Occipital lobe (tissue), 2 donors: ENCODE measurements around the gene GALNT10. TPM values are rescaled to one million over a fixed set of nuclear protein-coding genes. Genes with fewer than 3 reads are reported as not detected.
"Not testable (repeated sequence)": the region's sequence is repeated elsewhere in the genome, so short reads cannot be mapped to it uniquely, and the experiment has no call there.

ENCODE experiments used
- DNase-seq: peaks from one replicate; lab custom pipeline; 2025; lab: John Stamatoyannopoulos, UW
- total RNA-seq: library from RNA; depleted of rRNA; stranded (reverse); fragments of >200 nt; gene quantifications from one replicate; pipeline ENCODE4 v1.2.3, GENCODE V29; 2014

GALNT10 gene
- total RNA-seq, 1 donor from 2014 or later: 10.1 TPM

- no peak for DNase-seq
Measured at GRCh38 chr5:154351141-154351540, 160.6 kb downstream of the GALNT10 start.

DNA sequence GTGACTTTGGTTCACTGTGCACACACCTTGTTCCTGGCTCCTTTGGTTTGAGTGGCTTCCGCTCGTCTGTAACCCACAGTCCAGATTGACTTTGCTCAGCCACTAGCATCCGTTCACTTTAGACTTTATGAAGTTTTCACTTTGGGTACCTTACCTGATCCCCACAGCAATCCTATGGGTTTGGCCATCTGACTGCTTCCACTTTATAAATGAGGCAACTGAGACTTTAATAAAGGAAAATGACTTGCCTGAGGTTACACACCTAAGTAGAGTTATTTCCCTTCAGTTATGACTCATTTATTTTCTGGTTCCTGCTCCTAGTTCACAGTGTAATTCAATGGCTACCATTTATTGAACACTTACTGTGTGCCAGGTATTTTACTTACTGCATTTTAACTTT is 161.0 kb downstream of the GALNT10 start:
- DNase-seq: no peak

GRCh38 chr5:154352960-154353548 is 162.5 kb downstream of the GALNT10 start:
- DNase-seq: no peak

- DNase-seq: no peak
Measured at GRCh38 chr5:154355129-154355611, 164.6 kb downstream of the GALNT10 start.

- no peak for DNase-seq
Measured at GRCh38 chr5:154356020-154356655, 165.6 kb downstream of the GALNT10 start.

DNA sequence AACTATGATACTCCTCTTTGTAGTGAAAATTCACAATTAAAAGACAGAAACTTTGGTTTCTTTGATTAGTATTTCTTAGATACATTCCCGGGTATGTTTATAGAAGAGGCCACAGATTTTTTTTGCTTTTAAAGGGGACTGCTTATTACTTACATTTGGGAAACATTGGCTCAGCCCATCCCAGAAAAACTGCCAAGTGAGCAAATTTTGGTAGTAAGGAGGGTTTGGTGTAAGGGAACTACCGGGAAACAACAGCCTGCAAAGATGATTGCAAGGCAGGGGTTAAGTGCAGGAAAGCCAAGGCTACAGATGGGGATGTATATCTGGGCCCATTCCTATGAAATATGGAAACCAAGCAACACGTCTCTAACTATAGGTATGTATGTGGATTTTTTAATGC is 166.4 kb downstream of the GALNT10 start:
- DNase-seq: no peak

DNA sequence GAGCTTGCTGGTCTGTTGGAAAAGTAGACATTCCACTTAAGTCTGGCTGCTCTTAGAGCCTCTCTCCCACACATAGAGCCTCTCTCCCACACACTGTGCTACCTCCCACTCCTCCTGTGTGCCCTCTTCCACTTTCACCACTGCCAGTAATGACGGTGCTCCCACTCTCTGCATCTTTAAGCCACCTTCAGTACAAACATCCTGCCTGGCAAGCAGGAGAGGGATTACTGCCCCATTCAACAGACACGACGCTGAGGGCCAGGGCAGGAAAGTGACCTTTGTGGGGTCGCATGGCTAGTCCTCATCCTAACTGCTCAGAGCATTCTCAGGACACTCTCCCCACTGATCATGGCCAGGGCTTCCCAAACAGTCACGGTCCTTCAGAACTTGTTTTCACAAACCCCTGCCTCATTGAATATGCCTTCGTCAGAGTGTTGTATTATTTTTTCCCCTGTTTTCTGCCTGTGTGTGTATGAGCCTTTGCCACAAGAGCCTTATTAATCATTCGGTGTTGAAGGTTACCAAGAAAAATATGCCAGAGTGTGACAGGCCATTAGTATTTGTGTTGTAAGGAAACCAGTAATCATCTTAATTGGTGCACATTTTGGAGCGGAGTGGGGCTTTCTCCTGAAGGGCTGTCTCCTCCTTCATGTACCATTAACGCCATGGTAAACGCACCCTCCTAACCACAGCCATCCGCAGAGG is 168.1 kb downstream of the GALNT10 start:
- DNase-seq: no peak

DNA sequence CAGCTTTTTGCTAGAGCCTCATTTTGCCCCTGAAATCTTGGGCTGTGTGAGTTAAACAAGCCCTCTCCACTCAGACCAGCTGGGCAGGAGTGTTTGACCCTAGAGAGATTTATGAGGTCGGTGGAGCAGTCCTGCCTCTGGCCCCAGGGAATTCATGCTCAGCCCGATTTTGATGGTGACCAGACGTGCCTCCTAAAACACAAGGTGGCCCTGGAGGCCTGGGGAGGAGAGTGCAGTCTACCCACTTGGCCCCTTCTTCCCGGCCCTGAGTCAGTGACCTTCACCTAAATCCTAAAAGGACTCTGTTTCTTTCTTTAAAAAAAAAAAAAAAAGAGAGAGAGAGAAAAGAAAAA is 168.7 kb downstream of the GALNT10 start:
- DNase-seq: no peak

GRCh38 chr5:154360241-154360640 is 169.7 kb downstream of the GALNT10 start:
- not testable (repeated sequence) for DNase-seq

DNA sequence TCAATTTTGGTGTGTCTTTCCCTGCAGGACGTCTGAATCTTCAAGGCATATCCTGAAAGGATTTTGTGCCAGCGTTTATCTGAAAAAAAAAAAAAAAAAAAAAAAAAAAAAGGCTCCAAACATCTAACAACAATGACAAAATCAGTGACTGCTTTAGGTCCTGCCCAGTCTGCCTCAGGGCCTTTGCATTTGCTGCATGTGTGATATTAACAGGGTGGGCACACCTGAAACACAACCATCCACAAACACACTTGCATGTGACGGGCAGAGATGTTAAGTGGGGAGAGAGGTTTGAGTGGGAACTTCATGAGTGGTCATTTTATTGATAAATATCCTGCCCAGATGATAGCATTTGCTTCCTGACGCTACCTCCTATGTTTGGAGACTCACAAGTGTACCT is 172.9 kb downstream of the GALNT10 start:
- no peak for DNase-seq

DNA sequence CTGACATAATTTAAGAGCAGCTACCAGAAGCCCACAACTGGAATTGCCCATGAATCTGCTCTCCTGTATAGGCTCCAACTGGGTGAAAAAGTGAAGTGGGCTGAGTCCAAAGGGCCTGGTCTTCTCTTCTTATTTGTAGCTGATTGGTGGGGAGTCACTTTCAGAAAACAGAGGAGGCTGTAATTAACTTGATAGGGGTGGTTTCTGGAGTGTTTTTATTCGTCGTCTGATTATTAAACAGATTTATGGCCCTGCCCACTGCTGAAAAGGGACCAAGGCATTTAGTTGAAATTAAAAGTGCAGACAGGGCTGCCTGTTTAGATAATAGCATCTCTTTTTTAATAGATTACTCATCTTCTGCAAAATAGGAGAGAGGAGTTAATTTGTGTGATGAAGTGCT is 174.2 kb downstream of the GALNT10 start:
- no peak for DNase-seq

DNA sequence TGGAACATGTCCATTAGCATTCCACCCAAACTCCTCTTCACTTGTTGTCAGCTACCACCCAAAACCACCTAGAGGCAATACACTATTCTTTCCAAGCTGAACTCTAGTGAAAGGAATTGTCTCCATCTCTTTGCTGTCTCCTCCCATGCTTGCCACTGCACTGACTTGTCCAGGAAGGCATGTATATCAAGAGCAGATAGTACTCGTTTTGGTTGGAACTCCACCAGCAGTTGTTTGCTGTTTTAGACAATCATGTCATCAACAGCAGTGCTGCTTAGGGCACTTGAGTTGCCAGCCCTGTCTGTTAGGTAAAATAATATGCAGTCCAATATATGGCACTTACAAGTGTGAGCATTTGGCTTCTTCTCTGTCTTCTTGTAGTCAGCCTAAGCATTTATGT is 175.3 kb downstream of the GALNT10 start:
- no peak for DNase-seq

- no peak for DNase-seq
Measured at GRCh38 chr5:154366353-154366752, 175.8 kb downstream of the GALNT10 start.

- DNase-seq: no peak
Measured at GRCh38 chr5:154367101-154367500, 176.6 kb downstream of the GALNT10 start.

DNA sequence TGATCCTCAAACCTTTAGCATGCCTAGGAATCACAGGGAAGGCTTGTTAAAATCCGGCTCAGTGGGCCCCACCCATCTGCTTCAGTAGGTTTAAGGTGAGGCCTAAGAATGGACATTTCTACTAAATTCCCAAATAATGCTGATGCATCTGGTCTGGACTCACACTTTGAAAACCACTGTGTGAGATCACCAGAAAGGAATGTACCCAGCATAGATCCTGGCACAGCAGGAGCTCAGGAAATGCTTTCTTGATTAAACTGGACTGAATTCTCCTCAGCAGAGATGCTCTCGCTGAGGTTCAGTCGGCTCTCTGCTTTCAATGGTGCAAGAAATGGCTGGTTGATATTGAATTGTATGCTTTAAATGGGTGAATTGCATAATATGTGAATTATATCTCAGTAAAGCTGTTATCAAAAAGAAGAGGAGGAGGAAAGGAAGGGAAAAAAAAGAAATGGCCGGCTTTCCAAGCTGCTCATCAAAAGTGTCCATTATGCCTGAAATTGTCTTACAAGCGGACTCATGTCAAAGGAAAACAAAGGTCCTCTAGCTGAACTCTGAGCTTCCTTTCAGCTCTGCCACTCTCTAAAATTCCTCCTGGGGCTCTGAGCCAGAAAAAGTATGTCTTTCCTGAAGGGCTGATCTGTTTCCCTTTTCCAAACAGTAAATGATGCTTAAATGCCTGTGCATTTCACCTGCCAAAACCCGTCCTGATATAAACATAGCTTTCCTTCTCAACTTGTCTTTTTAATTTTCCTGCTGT is 177.7 kb downstream of the GALNT10 start:
- DNase-seq: no peak

GRCh38 chr5:154369682-154370081 is 179.1 kb downstream of the GALNT10 start:
- DNase-seq: no peak

- no peak for DNase-seq
Measured at GRCh38 chr5:154370119-154370518, 179.6 kb downstream of the GALNT10 start.

DNA sequence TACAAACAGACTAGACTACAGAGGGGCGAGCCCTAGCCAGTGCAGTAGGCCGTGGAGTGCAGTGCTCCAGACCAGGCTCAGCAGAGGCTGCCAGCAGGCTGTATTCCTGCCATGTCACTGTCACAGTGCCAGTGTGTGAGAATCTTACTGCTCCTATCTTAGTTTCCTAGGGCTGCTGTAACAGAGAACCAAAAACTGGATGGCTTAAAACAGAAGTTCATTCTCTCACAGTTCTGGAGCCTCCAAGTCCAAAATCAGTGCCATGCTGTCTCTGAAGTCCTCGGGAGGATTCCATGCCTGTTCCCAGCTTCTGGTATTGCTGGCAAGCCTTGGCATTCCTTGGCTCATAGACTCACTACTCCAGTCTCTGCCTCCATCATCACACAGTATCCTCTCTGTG is 180.3 kb downstream of the GALNT10 start:
- no peak for DNase-seq

DNA sequence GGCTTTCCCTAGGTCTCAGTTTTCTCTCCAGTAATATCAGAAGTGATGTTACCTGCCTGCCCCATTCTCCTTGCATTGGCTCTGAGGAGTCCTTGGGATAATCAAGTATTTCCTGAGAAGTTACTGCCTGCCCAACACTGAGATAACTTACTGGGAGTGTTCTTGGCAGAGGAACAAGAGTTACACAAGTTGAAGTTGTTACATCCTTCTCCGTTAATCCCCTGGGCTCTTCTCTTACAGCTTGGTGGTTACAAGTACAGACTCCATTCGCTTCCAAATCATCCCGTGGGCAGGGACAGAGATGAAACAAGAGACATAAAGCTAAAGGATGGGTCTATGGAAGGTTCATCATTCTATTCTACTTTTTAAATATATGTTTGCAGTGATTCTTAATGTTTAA is 181.2 kb downstream of the GALNT10 start:
- no peak for DNase-seq

GRCh38 chr5:154372661-154373060 is 182.1 kb downstream of the GALNT10 start:
- DNase-seq: no peak

- no peak for DNase-seq
Measured at GRCh38 chr5:154373326-154373725, 182.8 kb downstream of the GALNT10 start.

GRCh38 chr5:154373729-154374179 is 183.2 kb downstream of the GALNT10 start:
- DNase-seq: no peak
